Natural killer cell (primary cell): Measurements from ENCODE around the gene DOCK11. TPM values are rescaled to one million over a fixed set of nuclear protein-coding genes. Genes with fewer than 3 reads are reported as not detected.
A peak's percentile ranks its signal among the peaks of the same experiment; 100 is the strongest.

ENCODE experiments used
- ATAC-seq, 3 donors: fragments of 150-1000 bp in 2 of 3; fragments of 200-7000 bp in 1 of 3; cut with Tn5 transposase; 1 replicate in 1 of 3; 2 replicates in 2 of 3; pipeline ENCODE4 v1.10.0; 2021; ENCODE audit warnings: mild to moderate bottlenecking in 2 of 3, moderate library complexity in 2 of 3
- DNase-seq, 2 donors: peaks; one replicate each; pipeline versions ENCODE4 v3.0.0 to v3.0.0-alpha.2; 2013 to 2021; ENCODE audit warnings: mixed read lengths in 1 of 2
- H3K27ac ChIP-seq: one replicate; pipeline ENCODE4 v1.5.1; 2013; ENCODE audit warnings: mild to moderate bottlenecking, low read length
- H3K27me3 ChIP-seq: one replicate; pipeline ENCODE4 v1.6.1; 2013; ENCODE audit warnings: low read length; ENCODE audit not compliant: control insufficient read depth, insufficient read depth
- H3K36me3 ChIP-seq: one replicate; pipeline ENCODE4 v1.6.1; 2013; ENCODE audit warnings: low read length; ENCODE audit not compliant: control insufficient read depth, insufficient read depth
- H3K4me1 ChIP-seq: one replicate; pipeline ENCODE4 v1.6.1; 2013; ENCODE audit warnings: low read length; ENCODE audit not compliant: control insufficient read depth, insufficient read depth
- H3K4me3 ChIP-seq: one replicate; pipeline ENCODE4 v1.5.1; 2013; ENCODE audit warnings: low read length
- H3K9me3 ChIP-seq: one replicate; pipeline ENCODE4 v1.6.1; 2013; ENCODE audit warnings: low read length; ENCODE audit not compliant: control insufficient read depth, insufficient read depth
- H3K27ac Mint-ChIP-seq, 2 donors: one replicate each; pipeline ENCODE4 v1.8.0; 2022; ENCODE audit warnings: mild to moderate bottlenecking in 2 of 2, mixed read lengths in 2 of 2, moderate library complexity in 1 of 2
- H3K27me3 Mint-ChIP-seq, 2 donors: one replicate each; pipeline ENCODE4 v1.8.0; 2022; ENCODE audit warnings: low read depth in 2 of 2, mixed read lengths in 2 of 2
- H3K36me3 Mint-ChIP-seq: one replicate; pipeline ENCODE4 v1.8.0; 2022; ENCODE audit warnings: mixed read lengths
- H3K4me1 Mint-ChIP-seq, 2 donors: one replicate each; pipeline ENCODE4 v1.8.0; 2022; ENCODE audit warnings: mixed read lengths in 2 of 2
- H3K4me3 Mint-ChIP-seq: one replicate; pipeline ENCODE4 v1.8.0; 2022; ENCODE audit warnings: mild to moderate bottlenecking, moderate library complexity, mixed read lengths
- H3K9me3 Mint-ChIP-seq, 2 donors: one replicate each; pipeline ENCODE4 v1.8.0; 2022; ENCODE audit warnings: mixed read lengths in 2 of 2
- WGBS: methylation state at CpG from one replicate; pipeline ENCODE4 v1.1.7; 2013; ENCODE audit warnings: missing lambda C conversion rate; ENCODE audit not compliant: insufficient coverage; 5-methylcytosine and 5-hydroxymethylcytosine counted together
- intact Hi-C: fragments of 100-400 bp; cut with micrococcal nuclease; formaldehyde crosslinking; loops from one replicate; pipeline ENCODE4 v1.14.2; 2022
- total RNA-seq, 4 donors: library from RNA; stranded (reverse); fragments of 120-200 nt in 1 of 4; gene quantifications; one replicate each; pipeline versions ENCODE4 v1.2.3 to v1.2.4, GENCODE V29; 2013 to 2022
- TF ChIP-seq, protein P1 (sequence below): fragments of 200-600 bp; IDR thresholded peaks from one replicate; pipeline ENCODE4 v1.8.0; 2022; ENCODE audit warnings: antibody characterized with exemption

The DOCK11 gene
- total RNA-seq, 3 donors from 2014 or later (not counting 1 experiment from before 2014, with no cell fraction given) = 108 to 130 (median 117) TPM

DNA sequence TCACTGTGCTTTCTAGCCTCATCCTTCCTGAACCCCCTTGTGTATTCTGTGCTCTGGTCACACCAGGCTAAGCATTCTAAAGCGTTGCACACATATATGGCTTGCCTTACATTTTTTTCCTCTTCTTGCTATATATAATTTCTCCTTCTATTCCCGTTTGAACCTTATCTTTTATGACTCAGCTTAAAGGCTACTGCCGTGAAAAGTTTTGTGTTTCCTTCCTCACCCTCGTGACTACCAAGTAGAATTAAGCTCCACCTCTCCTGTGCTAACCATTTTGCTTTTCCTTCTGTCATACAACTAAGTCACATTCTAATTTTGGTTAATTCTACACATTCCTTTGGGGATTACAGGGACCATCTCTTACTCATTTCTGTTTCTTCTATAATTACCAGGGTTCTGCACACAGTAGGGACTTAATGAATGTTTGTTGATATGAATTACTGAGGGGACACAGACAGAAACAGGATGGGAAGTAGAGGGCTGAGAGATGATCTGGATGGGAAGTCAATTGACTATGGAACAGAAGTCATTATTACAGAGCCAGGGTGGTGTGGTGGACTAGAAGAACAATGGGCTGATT is 67.1 kb downstream of the DOCK11 start:
- peak overlapping the region; percentile 11 to 68 for H3K27ac Mint-ChIP-seq

DNA sequence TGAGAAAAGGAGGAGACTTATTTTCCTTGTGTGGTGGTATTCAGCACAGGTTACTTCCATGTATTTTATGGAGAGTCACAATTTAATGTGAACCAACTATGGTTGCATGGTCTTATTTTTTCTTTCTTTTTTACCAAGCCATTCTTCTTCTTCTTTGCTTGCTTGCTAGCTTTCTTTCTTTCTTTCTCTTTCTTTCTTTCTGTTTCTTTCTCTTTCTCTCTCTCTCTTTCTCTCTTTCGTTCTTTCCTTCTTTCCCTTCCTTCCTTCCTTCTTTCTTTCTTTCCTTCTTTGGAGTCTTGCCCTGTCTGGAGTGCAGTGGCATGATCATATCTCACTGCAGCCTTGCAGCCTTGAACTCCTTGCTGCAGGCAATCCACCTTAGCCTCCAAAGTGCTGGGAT is 68.9 kb downstream of the DOCK11 start:
- Mint-ChIP-seq H3K4me3 (no peak overlapping the region), H3K27ac (no peak overlapping the region)

More for the DNA sequence above, 67.1 kb downstream of the DOCK11 start:
- peaks cover 0 to 10% of the 10 kb centered on the region in 2 donors for H3K4me1 Mint-ChIP-seq
- DNase-seq (no peak), ATAC-seq (no peak)
- intact Hi-C loops = no loop called here
- no peaks in the 10 kb centered on the region for H3K27me3 Mint-ChIP-seq
- Histone ChIP-seq H3K9me3 (no peaks in the 10 kb centered on the region), H3K36me3 (peaks cover 38% of the 10 kb centered on the region), H3K27ac (no peak overlapping the region), H3K4me1 (no peaks in the 10 kb centered on the region), H3K27me3 (no peaks in the 10 kb centered on the region), H3K4me3 (no peak overlapping the region)
- no peak overlapping the region for H3K4me3 Mint-ChIP-seq
- H3K9me3 Mint-ChIP-seq = no peaks in the 10 kb centered on the region
- no peaks in the 10 kb centered on the region for H3K36me3 Mint-ChIP-seq
- TF ChIP-seq, protein P1, sequence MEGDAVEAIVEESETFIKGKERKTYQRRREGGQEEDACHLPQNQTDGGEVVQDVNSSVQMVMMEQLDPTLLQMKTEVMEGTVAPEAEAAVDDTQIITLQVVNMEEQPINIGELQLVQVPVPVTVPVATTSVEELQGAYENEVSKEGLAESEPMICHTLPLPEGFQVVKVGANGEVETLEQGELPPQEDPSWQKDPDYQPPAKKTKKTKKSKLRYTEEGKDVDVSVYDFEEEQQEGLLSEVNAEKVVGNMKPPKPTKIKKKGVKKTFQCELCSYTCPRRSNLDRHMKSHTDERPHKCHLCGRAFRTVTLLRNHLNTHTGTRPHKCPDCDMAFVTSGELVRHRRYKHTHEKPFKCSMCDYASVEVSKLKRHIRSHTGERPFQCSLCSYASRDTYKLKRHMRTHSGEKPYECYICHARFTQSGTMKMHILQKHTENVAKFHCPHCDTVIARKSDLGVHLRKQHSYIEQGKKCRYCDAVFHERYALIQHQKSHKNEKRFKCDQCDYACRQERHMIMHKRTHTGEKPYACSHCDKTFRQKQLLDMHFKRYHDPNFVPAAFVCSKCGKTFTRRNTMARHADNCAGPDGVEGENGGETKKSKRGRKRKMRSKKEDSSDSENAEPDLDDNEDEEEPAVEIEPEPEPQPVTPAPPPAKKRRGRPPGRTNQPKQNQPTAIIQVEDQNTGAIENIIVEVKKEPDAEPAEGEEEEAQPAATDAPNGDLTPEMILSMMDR = no peak
- 44% methylated on average over 4 of the region's 4 CpGs for whole genome bisulfite sequencing

DNA sequence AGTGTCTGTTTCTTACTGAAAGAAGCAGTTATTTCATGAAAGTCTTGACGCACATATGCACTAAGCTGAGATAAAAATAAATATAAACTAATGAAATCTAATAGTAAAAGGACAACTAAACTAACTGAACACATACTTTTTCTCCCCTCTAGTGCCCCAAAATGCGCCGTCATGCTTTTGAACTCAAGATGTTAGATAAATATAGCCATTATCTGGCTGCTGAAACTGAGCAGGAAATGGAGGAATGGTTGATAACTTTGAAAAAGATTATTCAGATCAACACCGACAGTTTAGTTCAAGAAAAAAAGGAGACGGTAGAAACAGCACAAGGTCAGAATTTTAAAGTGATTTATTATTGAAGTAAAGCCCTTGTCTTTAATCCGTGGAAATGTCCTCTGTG is 70.2 kb downstream of the DOCK11 start:
- Histone ChIP-seq H3K36me3 (peaks cover 41% of the 10 kb centered on the region), H3K9me3 (no peaks in the 10 kb centered on the region), H3K4me3 (no peak overlapping the region), H3K27me3 (no peaks in the 10 kb centered on the region), H3K27ac (no peak overlapping the region), H3K4me1 (no peaks in the 10 kb centered on the region)
- Mint-ChIP-seq H3K9me3 (no peaks in the 10 kb centered on the region), H3K36me3 (no peaks in the 10 kb centered on the region), H3K4me1 (peaks cover 0 to 10% of the 10 kb centered on the region in 2 donors), H3K4me3 (no peak overlapping the region), H3K27me3 (no peaks in the 10 kb centered on the region), H3K27ac (peak overlapping the region; percentile 43 to 66)
- ATAC-seq (no peak), DNase-seq (no peak)
- 43% methylated on average over 3 of the region's 6 CpGs for WGBS
- intact Hi-C loops = no loop called here
- TF ChIP-seq, protein P1 = no peak

More for the DNA sequence above, 68.9 kb downstream of the DOCK11 start:
- intact Hi-C loops = no loop called here
- no peak overlapping the region for H3K27ac ChIP-seq
- ATAC-seq = no peak
- peaks cover 33% of the 10 kb centered on the region for H3K36me3 ChIP-seq
- no peaks in the 10 kb centered on the region for H3K27me3 ChIP-seq
- no peaks in the 10 kb centered on the region for H3K9me3 ChIP-seq
- H3K9me3 Mint-ChIP-seq = no peaks in the 10 kb centered on the region
- peaks cover 0 to 10% of the 10 kb centered on the region in 2 donors for H3K4me1 Mint-ChIP-seq
- H3K4me1 ChIP-seq = no peaks in the 10 kb centered on the region
- H3K4me3 ChIP-seq = no peak overlapping the region
- no peaks in the 10 kb centered on the region for H3K27me3 Mint-ChIP-seq
- TF ChIP-seq, protein P1 = no peak
- 100% methylated on average over 1 of the region's 1 CpG for WGBS
- H3K36me3 Mint-ChIP-seq = no peaks in the 10 kb centered on the region
- no peak for DNase-seq

DNA sequence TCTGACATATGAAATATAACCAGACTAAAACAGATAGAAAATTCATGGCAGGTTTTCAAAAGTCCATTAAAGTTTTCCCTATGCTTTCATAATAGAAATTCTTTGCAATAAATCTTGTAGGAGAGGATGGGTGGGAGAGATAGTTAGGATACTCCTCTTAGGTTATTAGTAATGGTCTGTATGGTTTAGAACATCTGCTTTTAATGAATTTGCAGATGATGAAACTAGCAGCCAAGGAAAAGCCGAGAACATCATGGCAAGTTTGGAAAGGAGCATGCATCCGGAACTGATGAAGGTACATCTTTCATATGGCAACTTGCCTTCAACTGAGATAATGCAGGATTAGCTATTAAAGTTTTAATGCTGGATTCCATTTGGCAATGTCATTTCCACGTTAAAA is 70.7 kb downstream of the DOCK11 start:
- Mint-ChIP-seq H3K9me3 (no peaks in the 10 kb centered on the region), H3K36me3 (no peaks in the 10 kb centered on the region), H3K27ac (peak overlapping the region; percentile 43 to 66), H3K4me3 (no peak overlapping the region), H3K4me1 (peaks cover 0 to 10% of the 10 kb centered on the region in 2 donors), H3K27me3 (no peaks in the 10 kb centered on the region)
- H3K9me3 ChIP-seq = no peaks in the 10 kb centered on the region
- no peak for ATAC-seq
- TF ChIP-seq, protein P1 = no peak
- 98% methylated on average over 3 of the region's 3 CpGs for WGBS
- H3K27ac ChIP-seq = no peak overlapping the region
- intact Hi-C loops = no loop called here
- no peaks in the 10 kb centered on the region for H3K4me1 ChIP-seq
- H3K4me3 ChIP-seq = no peak overlapping the region
- peaks cover 40% of the 10 kb centered on the region for H3K36me3 ChIP-seq
- DNase-seq = no peak
- H3K27me3 ChIP-seq = no peaks in the 10 kb centered on the region
